ENCODE measurements around the gene TMEM151B. TPM values are rescaled to one million over a fixed set of nuclear protein-coding genes. Genes with fewer than 3 reads are reported as not detected.

TMEM151B gene
- total RNA-seq, 1 experiment from 2014 or later: not detected

DNA sequence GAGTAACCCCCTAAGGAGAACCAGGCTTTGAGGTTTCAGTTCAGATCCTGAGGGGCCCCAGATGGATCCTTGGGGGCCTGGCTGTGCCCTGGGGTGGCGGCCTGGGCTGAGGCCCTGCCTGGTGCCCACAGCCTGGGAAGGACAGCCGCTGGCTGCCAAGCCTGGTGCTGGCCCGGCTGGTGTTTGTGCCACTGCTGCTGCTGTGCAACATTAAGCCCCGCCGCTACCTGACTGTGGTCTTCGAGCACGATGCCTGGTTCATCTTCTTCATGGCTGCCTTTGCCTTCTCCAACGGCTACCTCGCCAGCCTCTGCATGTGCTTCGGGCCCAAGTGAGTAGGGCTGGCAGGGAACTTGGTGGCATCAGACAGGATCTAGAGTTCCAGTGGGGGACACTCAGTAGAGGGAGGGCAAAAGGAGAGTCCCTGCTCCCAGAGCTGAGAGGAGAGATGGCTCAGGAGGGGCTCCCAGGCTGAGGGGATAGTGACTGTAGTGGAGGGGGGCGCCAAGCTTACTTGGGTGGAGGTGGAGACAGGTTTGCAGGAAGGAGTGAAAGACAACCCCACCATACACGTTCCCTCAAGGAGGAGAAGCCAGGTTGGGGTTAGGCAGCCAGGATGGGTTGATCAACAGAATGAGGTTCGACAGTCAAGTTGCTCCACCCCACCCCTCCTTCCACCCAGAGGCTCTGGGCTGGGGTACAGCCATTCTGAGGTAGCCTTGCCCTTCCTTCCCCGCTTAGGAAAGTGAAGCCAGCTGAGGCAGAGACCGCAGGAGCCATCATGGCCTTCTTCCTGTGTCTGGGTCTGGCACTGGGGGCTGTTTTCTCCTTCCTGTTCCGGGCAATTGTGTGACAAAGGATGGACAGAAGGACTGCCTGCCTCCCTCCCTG is 37.3 kb upstream of the TMEM151B start:
- TF ChIP-seq, protein P1, sequence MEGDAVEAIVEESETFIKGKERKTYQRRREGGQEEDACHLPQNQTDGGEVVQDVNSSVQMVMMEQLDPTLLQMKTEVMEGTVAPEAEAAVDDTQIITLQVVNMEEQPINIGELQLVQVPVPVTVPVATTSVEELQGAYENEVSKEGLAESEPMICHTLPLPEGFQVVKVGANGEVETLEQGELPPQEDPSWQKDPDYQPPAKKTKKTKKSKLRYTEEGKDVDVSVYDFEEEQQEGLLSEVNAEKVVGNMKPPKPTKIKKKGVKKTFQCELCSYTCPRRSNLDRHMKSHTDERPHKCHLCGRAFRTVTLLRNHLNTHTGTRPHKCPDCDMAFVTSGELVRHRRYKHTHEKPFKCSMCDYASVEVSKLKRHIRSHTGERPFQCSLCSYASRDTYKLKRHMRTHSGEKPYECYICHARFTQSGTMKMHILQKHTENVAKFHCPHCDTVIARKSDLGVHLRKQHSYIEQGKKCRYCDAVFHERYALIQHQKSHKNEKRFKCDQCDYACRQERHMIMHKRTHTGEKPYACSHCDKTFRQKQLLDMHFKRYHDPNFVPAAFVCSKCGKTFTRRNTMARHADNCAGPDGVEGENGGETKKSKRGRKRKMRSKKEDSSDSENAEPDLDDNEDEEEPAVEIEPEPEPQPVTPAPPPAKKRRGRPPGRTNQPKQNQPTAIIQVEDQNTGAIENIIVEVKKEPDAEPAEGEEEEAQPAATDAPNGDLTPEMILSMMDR (IDR thresholded peaks at IDR 0.05 in 2 of 3, conservative IDR thresholded peaks at IDR 0.05 in 1 of 3; ENCODE audit: borderline replicate concordance in 1 of 3, insufficient read depth in 1 of 3, low read depth in 2 of 3, low read length in 2 of 3): no peak
- TF ChIP-seq TCF7L2 (IDR thresholded peaks at IDR 0.05; ENCODE audit: borderline replicate concordance, extremely low read depth, insufficient read depth, insufficient read length): no peak
- TF ChIP-seq YY1 (IDR thresholded peaks at IDR 0.05; ENCODE audit: extremely low read depth, insufficient replicate concordance, low read depth, low read length): no peak
- no peak for TF ChIP-seq FOSL1 (IDR thresholded peaks at IDR 0.05; ENCODE audit: low read depth)
- DNase-seq (ENCODE audit: low read depth, low spot score): no peak
- H3K9me2 ChIP-seq (ENCODE audit: insufficient read depth): no peaks in the 10 kb centered on the region
- no peak overlapping the region for H3K4me3 ChIP-seq (replicated peaks in 1 of 2; ENCODE audit: low read depth in 1 of 2, low read length in 2 of 2)
- ChIA-PET RAD21 (ENCODE audit: low non-redundant PET in 1 of 2, low total read pairs in 2 of 2, uncharacterized antibody in 2 of 2, unreplicated experiment in 2 of 2) (no interaction called here), POLR2A (no interaction called here), CTCF (interaction anchor here (1.7 to 2.6 kb wide), 2 partner anchors 9 to 24 kb away, joined by 4 to 22 read pairs; partner anchors contain the start of gene SLC29A1)
- peaks cover 11% of the 10 kb centered on the region; the same call in 1 of the 2 replicates for H3K79me2 ChIP-seq (ENCODE audit: insufficient read depth, low read length)
- peak overlapping the region; percentile 41; the same call in 1 of the 2 replicates for H3K27ac ChIP-seq (ENCODE audit: low read depth, low read length)
- H3K27me3 ChIP-seq (ENCODE audit: insufficient read depth, low read length): no peaks in the 10 kb centered on the region
- no peaks in the 10 kb centered on the region for H4K20me1 ChIP-seq (ENCODE audit: insufficient read depth)
- peaks cover 27 to 37% of the 10 kb centered on the region in 2 experiments for H3K4me1 ChIP-seq (ENCODE audit: control insufficient read depth in 1 of 2, insufficient read depth in 2 of 2, low read length in 2 of 2)
- no peak for ATAC-seq
- peaks cover 19 to 54% of the 10 kb centered on the region in 2 experiments; a peak in 3 of 4 replicates for H3K36me3 ChIP-seq (ENCODE audit: control insufficient read depth in 1 of 2, insufficient read depth in 2 of 2, low read length in 2 of 2)
- H3K4me2 ChIP-seq (ENCODE audit: low read length): no peak overlapping the region
- no peaks in the 10 kb centered on the region for H3K9me3 ChIP-seq (ENCODE audit: control insufficient read depth in 1 of 2, insufficient read depth in 1 of 2, low read depth in 1 of 2, low read length in 2 of 2)
- no peak overlapping the region for H2AFZ ChIP-seq (ENCODE audit: low read depth, low read length, poor library complexity, severe bottlenecking)
- H3K9ac ChIP-seq (ENCODE audit: low read length): no peak overlapping the region
- intact Hi-C loops (cut with micrococcal nuclease): no loop called here
- BruUV-seq (replicated peaks): no TSS peak

Measured in HCT116 (cell line).